ENCODE measurements around the gene SORCS1. TPM values are rescaled to one million over a fixed set of nuclear protein-coding genes. Genes with fewer than 3 reads are reported as not detected.

SORCS1 gene
- polyA plus RNA-seq, 1 of the 3 experiments (the other 2 are of a cell fraction) = 0.66 TPM

DNA sequence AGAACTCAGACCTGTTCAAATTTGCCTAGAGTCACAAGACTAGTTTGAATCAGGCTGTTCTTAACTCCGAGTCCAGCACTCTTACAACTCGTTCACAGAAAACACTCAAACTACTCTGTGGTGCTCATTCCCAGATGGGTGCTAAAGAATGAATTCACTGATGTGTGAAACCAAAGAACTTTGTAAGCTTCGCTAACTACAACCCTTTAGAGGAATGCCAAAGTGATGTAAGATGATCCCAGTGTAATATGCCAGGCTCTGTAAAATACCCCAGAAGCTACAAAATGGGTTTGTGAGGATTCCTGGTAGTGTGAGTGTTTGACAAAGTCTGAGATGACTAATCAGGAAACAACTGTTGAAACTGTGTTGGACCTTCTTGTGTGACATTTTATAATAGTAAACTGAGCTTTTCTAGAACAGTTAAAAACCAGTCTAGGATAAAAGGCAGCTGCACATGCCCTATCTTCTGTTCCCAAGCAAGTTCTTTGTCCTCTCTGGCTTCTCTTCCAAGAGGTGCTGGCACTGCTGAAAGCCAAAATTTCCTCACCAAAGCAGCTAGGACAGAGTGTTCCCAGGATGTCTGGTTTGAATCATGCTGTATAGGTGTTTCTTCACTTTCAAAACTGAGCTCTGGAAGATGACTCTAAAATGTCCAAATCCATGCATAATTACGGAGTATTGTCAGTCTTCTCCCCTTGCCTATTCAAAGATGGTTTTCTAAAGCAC is 527.6 kb downstream of the SORCS1 start:
- POLR2A ChIA-PET = no interaction called here
- H3K9ac ChIP-seq = no peak overlapping the region
- H3K27me3 ChIP-seq (ENCODE audit: insufficient read depth) = no peaks in the 10 kb centered on the region
- 26% methylated on average over 4 of the region's 4 CpGs for WGBS (ENCODE audit: low lambda C conversion rate)
- H3K4me3 ChIP-seq (ENCODE audit: low read depth in 2 of 2, low read length in 1 of 2) = no peak overlapping the region
- no peaks in the 10 kb centered on the region for H3K9me2 ChIP-seq
- no peak for DNase-seq
- H3K36me3 ChIP-seq (replicated peaks in 1 of 2; ENCODE audit: control insufficient read depth in 1 of 2, insufficient read depth in 2 of 2, low read length in 1 of 2) = no peaks in the 10 kb centered on the region
- no peaks in the 10 kb centered on the region for H3K79me2 ChIP-seq (ENCODE audit: insufficient read depth)
- H3K9me3 ChIP-seq = no peaks in the 10 kb centered on the region
- no peaks in the 10 kb centered on the region for H3K4me1 ChIP-seq (ENCODE audit: control insufficient read depth in 1 of 2, insufficient read depth in 2 of 2, low read depth in 1 of 2, low read length in 1 of 2)
- H3K27ac ChIP-seq (ENCODE audit: low read depth in 2 of 2, low read length in 1 of 2) = no peak overlapping the region
- TF ChIP-seq POLR2AphosphoS5 (IDR thresholded peaks at IDR 0.05; ENCODE audit: low read depth, low read length) (no peak), RCOR1 (IDR thresholded peaks at IDR 0.05; ENCODE audit: low read length) (no peak), YY1 (IDR thresholded peaks at IDR 0.05; ENCODE audit: low read depth) (no peak), TCF12 (IDR thresholded peaks at IDR 0.05) (no peak), EP300 (IDR thresholded peaks at IDR 0.05; ENCODE audit: borderline replicate concordance in 1 of 2, low read depth in 1 of 2, low read length in 1 of 2) (no peak), MXI1 (IDR thresholded peaks at IDR 0.05; ENCODE audit: low read depth, low read length) (no peak), TEAD4 (IDR thresholded peaks at IDR 0.05; ENCODE audit: borderline replicate concordance, insufficient read depth) (no peak), SIN3A (IDR thresholded peaks at IDR 0.05; ENCODE audit: borderline replicate concordance, low read depth, low read length) (no peak), GATA2 (CRISPR knock-in tag; IDR thresholded peaks at IDR 0.05) (no peak), NFIC (IDR thresholded peaks at IDR 0.05; ENCODE audit: borderline replicate concordance) (no peak), RXRA (IDR thresholded peaks at IDR 0.05; ENCODE audit: borderline replicate concordance, low read depth) (no peak)
- TF ChIP-seq, protein P1, sequence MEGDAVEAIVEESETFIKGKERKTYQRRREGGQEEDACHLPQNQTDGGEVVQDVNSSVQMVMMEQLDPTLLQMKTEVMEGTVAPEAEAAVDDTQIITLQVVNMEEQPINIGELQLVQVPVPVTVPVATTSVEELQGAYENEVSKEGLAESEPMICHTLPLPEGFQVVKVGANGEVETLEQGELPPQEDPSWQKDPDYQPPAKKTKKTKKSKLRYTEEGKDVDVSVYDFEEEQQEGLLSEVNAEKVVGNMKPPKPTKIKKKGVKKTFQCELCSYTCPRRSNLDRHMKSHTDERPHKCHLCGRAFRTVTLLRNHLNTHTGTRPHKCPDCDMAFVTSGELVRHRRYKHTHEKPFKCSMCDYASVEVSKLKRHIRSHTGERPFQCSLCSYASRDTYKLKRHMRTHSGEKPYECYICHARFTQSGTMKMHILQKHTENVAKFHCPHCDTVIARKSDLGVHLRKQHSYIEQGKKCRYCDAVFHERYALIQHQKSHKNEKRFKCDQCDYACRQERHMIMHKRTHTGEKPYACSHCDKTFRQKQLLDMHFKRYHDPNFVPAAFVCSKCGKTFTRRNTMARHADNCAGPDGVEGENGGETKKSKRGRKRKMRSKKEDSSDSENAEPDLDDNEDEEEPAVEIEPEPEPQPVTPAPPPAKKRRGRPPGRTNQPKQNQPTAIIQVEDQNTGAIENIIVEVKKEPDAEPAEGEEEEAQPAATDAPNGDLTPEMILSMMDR (IDR thresholded peaks at IDR 0.05) = no peak
- TF ChIP-seq, protein P2, sequence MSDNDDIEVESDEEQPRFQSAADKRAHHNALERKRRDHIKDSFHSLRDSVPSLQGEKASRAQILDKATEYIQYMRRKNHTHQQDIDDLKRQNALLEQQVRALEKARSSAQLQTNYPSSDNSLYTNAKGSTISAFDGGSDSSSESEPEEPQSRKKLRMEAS (IDR thresholded peaks at IDR 0.05; ENCODE audit: low read depth) = no peak
- TF ChIP-seq, protein P3, sequence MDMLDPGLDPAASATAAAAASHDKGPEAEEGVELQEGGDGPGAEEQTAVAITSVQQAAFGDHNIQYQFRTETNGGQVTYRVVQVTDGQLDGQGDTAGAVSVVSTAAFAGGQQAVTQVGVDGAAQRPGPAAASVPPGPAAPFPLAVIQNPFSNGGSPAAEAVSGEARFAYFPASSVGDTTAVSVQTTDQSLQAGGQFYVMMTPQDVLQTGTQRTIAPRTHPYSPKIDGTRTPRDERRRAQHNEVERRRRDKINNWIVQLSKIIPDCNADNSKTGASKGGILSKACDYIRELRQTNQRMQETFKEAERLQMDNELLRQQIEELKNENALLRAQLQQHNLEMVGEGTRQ (IDR thresholded peaks at IDR 0.05; ENCODE audit: borderline replicate concordance, low read depth, low read length) = no peak
- H4K20me1 ChIP-seq (ENCODE audit: insufficient read depth) = no peaks in the 10 kb centered on the region
- no peaks in the 10 kb centered on the region for H3F3A ChIP-seq (replicated peaks; ENCODE audit: insufficient read depth)
- no peak overlapping the region for H3K4me2 ChIP-seq
- H2AFZ ChIP-seq (ENCODE audit: low read depth) = no peak overlapping the region
- CTCF ChIA-PET = interaction anchor here (0.9 to 1.1 kb wide), 2 partner anchors 11 to 70 kb away, joined by 3 read pairs; no protein-coding TSS in a partner anchor

GRCh38 chr10:106635947-106636346 is 528.6 kb downstream of the SORCS1 start:
- 37% methylated on average over 6 of the region's 6 CpGs for WGBS (ENCODE audit: low lambda C conversion rate)
- CTCF ChIA-PET = interaction anchor here (1.2 kb wide), 1 partner anchor 11 kb away, joined by 4 read pairs; no protein-coding TSS in a partner anchor
- no peak for DNase-seq
- TF ChIP-seq, protein P2 (IDR thresholded peaks at IDR 0.05; ENCODE audit: low read depth) = no peak
- TF ChIP-seq RCOR1 (IDR thresholded peaks at IDR 0.05; ENCODE audit: low read length) = no peak
- TF ChIP-seq, protein P1 (IDR thresholded peaks at IDR 0.05) = no peak
- TF ChIP-seq ZBTB33 (IDR thresholded peaks at IDR 0.05; ENCODE audit: borderline replicate concordance, low read depth) = no peak
- no peak for TF ChIP-seq IRF3 (IDR thresholded peaks at IDR 0.05; ENCODE audit: low read depth, low read length)
- TF ChIP-seq SIN3A (IDR thresholded peaks at IDR 0.05; ENCODE audit: borderline replicate concordance, low read depth, low read length) = no peak

More at GRCh38 chr10:106635947-106636346, 528.6 kb downstream of the SORCS1 start:
- Histone ChIP-seq H3K9me3 (no peaks in the 10 kb centered on the region), H4K20me1 (ENCODE audit: insufficient read depth) (no peaks in the 10 kb centered on the region), H3K4me1 (ENCODE audit: control insufficient read depth in 1 of 2, insufficient read depth in 2 of 2, low read depth in 1 of 2, low read length in 1 of 2) (no peaks in the 10 kb centered on the region), H3K4me3 (ENCODE audit: low read depth in 2 of 2, low read length in 1 of 2) (no peak overlapping the region), H3K27me3 (ENCODE audit: insufficient read depth) (no peaks in the 10 kb centered on the region), H3K9me2 (no peaks in the 10 kb centered on the region), H3K9ac (no peak overlapping the region), H3K27ac (ENCODE audit: low read depth in 2 of 2, low read length in 1 of 2) (no peak overlapping the region), H3F3A (replicated peaks; ENCODE audit: insufficient read depth) (no peaks in the 10 kb centered on the region), H2AFZ (ENCODE audit: low read depth) (no peak overlapping the region), H3K36me3 (replicated peaks in 1 of 2; ENCODE audit: control insufficient read depth in 1 of 2, insufficient read depth in 2 of 2, low read length in 1 of 2) (no peaks in the 10 kb centered on the region), H3K79me2 (ENCODE audit: insufficient read depth) (no peaks in the 10 kb centered on the region), H3K4me2 (no peak overlapping the region)
- POLR2A ChIA-PET = no interaction called here
